HepG2 (cell line): ENCODE data around the gene LIPT1. TPM values are rescaled to one million over a fixed set of nuclear protein-coding genes. Genes with fewer than 3 reads are reported as not detected.
A peak's percentile ranks its signal among the peaks of the same experiment; 100 is the strongest.

Source experiments
- AGO1 ChIP-seq: fragments of 200-400 bp; formaldehyde crosslinking; IDR thresholded peaks from 2 replicates; pipeline ENCODE4 v1.6.1; 2017; ENCODE audit warnings: mild to moderate bottlenecking, low read depth, low read length, moderate library complexity; ENCODE audit not compliant: poor library complexity, severe bottlenecking
- AGO2 ChIP-seq: fragments of 200-400 bp; formaldehyde crosslinking; optimal IDR thresholded peaks from 2 replicates; pipeline ENCODE3; 2017; ENCODE audit warnings: mild to moderate bottlenecking, low read depth, low read length, moderate library complexity
- ASH2L ChIP-seq: fragments of 300-600, 200-600 bp; sonication (generic); IDR thresholded peaks from 2 replicates; pipeline ENCODE4 v1.7.0; 2017; ENCODE audit warnings: low read depth, mild to moderate bottlenecking, moderate library complexity, mixed read lengths, low read length; ENCODE audit not compliant: insufficient read length
- FOXP1 ChIP-seq, 2 experiments: fragments of 450-650 bp in 1 of 2; IDR thresholded peaks; 2 replicates each; pipeline ENCODE4 v1.6.1; 2017 to 2018; ENCODE audit warnings: antibody characterized with exemption in 1 of 2
- KDM4B ChIP-seq: sonication (generic); formaldehyde crosslinking; IDR thresholded peaks from 2 replicates; pipeline ENCODE4 v1.4.0; 2020; ENCODE audit warnings: missing genetic modification reagents
- NCOA5 ChIP-seq: sonication (generic); formaldehyde crosslinking; IDR thresholded peaks from 2 replicates; pipeline ENCODE4 v1.4.0; 2020; ENCODE audit warnings: missing genetic modification reagents
- RFX1 ChIP-seq: fragments of 450-650 bp; IDR thresholded peaks from 2 replicates; pipeline ENCODE4 v1.6.1; 2017
- SNAPC2 ChIP-seq: sonication (generic); formaldehyde crosslinking; IDR thresholded peaks from 2 replicates; pipeline ENCODE4 v1.8.1; 2022; ENCODE audit warnings: mild to moderate bottlenecking, missing genetic modification reagents
- ZBTB3 ChIP-seq: sonication (generic); formaldehyde crosslinking; IDR thresholded peaks from 2 replicates; pipeline ENCODE4 v1.4.0; 2020; ENCODE audit warnings: low read depth, mild to moderate bottlenecking, moderate library complexity, missing genetic modification reagents, borderline replicate concordance
- ZBTB34 ChIP-seq: sonication (generic); formaldehyde crosslinking; IDR thresholded peaks from 2 replicates; pipeline ENCODE4 v1.8.0; 2022; ENCODE audit warnings: mild to moderate bottlenecking, missing genetic modification reagents
- ZEB1 ChIP-seq: IDR thresholded peaks from 2 replicates; pipeline ENCODE4 v1.6.1; 2012; ENCODE audit warnings: mild to moderate bottlenecking, low read depth, inconsistent platforms; ENCODE audit not compliant: insufficient replicate concordance
- ZNF276 ChIP-seq: sonication (generic); formaldehyde crosslinking; IDR thresholded peaks from 2 replicates; pipeline ENCODE4 v1.4.0; 2020; ENCODE audit warnings: mild to moderate bottlenecking, low read depth, missing genetic modification reagents
- ZNF414 ChIP-seq: sonication (generic); formaldehyde crosslinking; IDR thresholded peaks from 2 replicates; pipeline ENCODE4 v1.5.0; 2020; ENCODE audit warnings: missing genetic modification reagents
- ZNF557 ChIP-seq: sonication (generic); formaldehyde crosslinking; IDR thresholded peaks from 2 replicates; pipeline ENCODE4 v1.4.0; 2020; ENCODE audit warnings: missing genetic modification reagents
- ZNF816 ChIP-seq: sonication (generic); formaldehyde crosslinking; IDR thresholded peaks from 2 replicates; pipeline ENCODE4 v1.8.0; 2022; ENCODE audit warnings: missing genetic modification reagents, mild to moderate bottlenecking, borderline replicate concordance
- ZSCAN12 ChIP-seq: sonication (generic); formaldehyde crosslinking; IDR thresholded peaks from 2 replicates; pipeline ENCODE4 v1.9.0; 2021; ENCODE audit warnings: mild to moderate bottlenecking, missing genetic modification reagents
- polyA plus RNA-seq, 8 experiments: library from polyadenylated mRNA; depleted of rRNA in 3 of 8; stranded (reverse) in 7 of 8; unstranded in 1 of 8; fragments of >200 nt; fragmentation: Illumina TruSeq in 4 of 8; extraction: Trizol in 4 of 8; gene quantifications; 2 replicates each; pipeline versions ENCODE4 v1.2.1 to v1.2.3, GENCODE V29; 2011 to 2016; ENCODE audit warnings: low read depth in 4 of 8, missing spikeins in 1 of 8, mixed read lengths in 1 of 8; ENCODE audit not compliant: insufficient read depth in 1 of 8
- total RNA-seq, 5 experiments: library from RNA; depleted of rRNA; stranded (reverse); fragments of >200 nt; fragmentation: Illumina TruSeq; extraction: Trizol; gene quantifications; 2 replicates each; pipeline ENCODE4 v1.2.3, GENCODE V29; 2016; ENCODE audit warnings: low read depth in 1 of 5
- TF ChIP-seq, protein P1 (sequence below), 2 experiments: sonication (generic) in 1 of 2; formaldehyde crosslinking in 1 of 2; IDR thresholded peaks; 2 replicates each; pipeline versions ENCODE4 v1.4.0 to v1.6.1; 2018 to 2020; ENCODE audit warnings: missing genetic modification reagents in 2 of 2, borderline replicate concordance in 1 of 2, low read depth in 1 of 2, mild to moderate bottlenecking in 1 of 2, missing biosample characterization in 1 of 2
- TF ChIP-seq, protein P2 (sequence below): sonication (generic); formaldehyde crosslinking; IDR thresholded peaks from 2 replicates; pipeline ENCODE4 v1.4.0; 2020; ENCODE audit warnings: missing genetic modification reagents
- TF ChIP-seq, protein P3 (sequence below): sonication (generic); formaldehyde crosslinking; IDR thresholded peaks from 2 replicates; pipeline ENCODE4 v1.4.0; 2020; ENCODE audit warnings: missing genetic modification reagents

The LIPT1 gene
- total and polyA plus RNA-seq, 2 of the 13 experiments (the other 11 are each of a cell fraction or from before 2014, with no cell fraction given), result 8.0 to 9.6 TPM

DNA sequence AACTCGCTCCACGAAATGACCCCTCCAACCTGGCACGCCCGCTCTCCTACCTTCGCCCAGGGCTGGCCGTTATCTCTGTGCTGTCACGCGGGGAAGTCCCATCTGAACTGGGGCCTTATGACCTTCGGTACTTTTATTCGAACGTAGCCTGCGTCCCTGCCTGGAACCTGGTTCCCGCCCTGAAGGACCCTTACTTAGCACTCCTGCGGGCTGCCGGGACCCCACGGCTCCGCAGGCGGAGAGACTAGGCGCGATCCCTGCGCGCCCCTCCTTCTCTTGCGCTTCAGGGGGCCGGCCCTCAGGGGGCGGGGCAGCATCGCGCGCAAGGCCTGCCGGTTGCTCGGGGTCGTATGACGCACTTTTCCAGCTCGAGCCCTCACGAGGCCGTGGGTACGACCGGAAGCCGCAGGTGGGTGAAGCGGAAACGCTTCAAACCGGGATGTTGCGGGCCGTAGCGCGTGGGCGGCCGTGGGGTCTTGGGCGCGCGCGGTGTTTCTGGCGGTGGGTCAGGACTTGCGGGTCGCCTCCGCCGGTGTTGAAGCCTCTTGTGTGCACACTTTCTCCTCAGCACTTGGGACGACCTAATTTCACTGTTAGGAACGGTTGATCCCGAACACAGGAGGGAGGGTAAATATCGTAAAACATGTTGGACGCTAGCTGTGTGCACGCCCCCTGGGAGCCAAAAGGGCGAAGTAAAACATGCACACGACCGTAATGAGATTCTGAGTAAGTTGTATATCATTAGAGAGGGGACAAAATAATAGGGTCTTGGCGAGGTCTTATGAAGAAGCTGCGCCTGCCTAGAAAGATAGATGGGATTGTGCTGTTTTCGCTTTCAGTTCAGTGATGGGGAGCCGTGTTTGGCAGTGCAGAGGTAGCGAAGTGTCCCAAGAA is at the start of gene LIPT1, which contains the start of gene TSGA10 (continued):
- TF ChIP-seq ZNF276 (CRISPR knock-in tag), result peak; percentile 98
- no peak; the same call in 1 of the 2 replicates for TF ChIP-seq ZNF816 (CRISPR knock-in tag)
- peak; percentile 84 for TF ChIP-seq KDM4B
- peak; percentile 66; the same call in 1 of the 2 replicates for TF ChIP-seq ZNF557 (CRISPR knock-in tag)
- TF ChIP-seq, protein P1, sequence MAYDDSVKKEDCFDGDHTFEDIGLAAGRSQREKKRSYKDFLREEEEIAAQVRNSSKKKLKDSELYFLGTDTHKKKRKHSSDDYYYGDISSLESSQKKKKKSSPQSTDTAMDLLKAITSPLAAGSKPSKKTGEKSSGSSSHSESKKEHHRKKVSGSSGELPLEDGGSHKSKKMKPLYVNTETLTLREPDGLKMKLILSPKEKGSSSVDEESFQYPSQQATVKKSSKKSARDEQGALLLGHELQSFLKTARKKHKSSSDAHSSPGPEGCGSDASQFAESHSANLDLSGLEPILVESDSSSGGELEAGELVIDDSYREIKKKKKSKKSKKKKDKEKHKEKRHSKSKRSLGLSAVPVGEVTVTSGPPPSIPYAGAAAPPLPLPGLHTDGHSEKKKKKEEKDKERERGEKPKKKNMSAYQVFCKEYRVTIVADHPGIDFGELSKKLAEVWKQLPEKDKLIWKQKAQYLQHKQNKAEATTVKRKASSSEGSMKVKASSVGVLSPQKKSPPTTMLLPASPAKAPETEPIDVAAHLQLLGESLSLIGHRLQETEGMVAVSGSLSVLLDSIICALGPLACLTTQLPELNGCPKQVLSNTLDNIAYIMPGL (CRISPR knock-in tag; IDR thresholded peaks at IDR 0.05; ENCODE audit: borderline replicate concordance in 1 of 2, low read depth in 1 of 2), result peak; percentile 93 to 96; a peak in 3 of 4 replicates
- TF ChIP-seq, protein P2, sequence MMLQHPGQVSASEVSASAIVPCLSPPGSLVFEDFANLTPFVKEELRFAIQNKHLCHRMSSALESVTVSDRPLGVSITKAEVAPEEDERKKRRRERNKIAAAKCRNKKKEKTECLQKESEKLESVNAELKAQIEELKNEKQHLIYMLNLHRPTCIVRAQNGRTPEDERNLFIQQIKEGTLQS (CRISPR knock-in tag), result peak; percentile 70; the same call in 1 of the 2 replicates
- TF ChIP-seq ZBTB34, result peak; percentile 91
- TF ChIP-seq, protein P3, sequence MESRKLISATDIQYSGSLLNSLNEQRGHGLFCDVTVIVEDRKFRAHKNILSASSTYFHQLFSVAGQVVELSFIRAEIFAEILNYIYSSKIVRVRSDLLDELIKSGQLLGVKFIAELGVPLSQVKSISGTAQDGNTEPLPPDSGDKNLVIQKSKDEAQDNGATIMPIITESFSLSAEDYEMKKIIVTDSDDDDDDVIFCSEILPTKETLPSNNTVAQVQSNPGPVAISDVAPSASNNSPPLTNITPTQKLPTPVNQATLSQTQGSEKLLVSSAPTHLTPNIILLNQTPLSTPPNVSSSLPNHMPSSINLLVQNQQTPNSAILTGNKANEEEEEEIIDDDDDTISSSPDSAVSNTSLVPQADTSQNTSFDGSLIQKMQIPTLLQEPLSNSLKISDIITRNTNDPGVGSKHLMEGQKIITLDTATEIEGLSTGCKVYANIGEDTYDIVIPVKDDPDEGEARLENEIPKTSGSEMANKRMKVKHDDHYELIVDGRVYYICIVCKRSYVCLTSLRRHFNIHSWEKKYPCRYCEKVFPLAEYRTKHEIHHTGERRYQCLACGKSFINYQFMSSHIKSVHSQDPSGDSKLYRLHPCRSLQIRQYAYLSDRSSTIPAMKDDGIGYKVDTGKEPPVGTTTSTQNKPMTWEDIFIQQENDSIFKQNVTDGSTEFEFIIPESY (CRISPR knock-in tag), result peak; percentile 43; the same call in 1 of the 2 replicates
- TF ChIP-seq AGO1, result peak; percentile 78
- peak; percentile 88 for TF ChIP-seq AGO2
- 0 out of 2 replicates have a peak, but pooled peaks have one; percentile 76 for TF ChIP-seq ZBTB3 (CRISPR knock-in tag)
- peak; percentile 89 for TF ChIP-seq ZEB1
- TF ChIP-seq RFX1, result no peak
- peak; percentile 98 for TF ChIP-seq ASH2L
- peak; percentile 72; the same call in 1 of the 2 replicates for TF ChIP-seq ZNF414 (CRISPR knock-in tag)
- no peak for TF ChIP-seq FOXP1 (IDR thresholded peaks at IDR 0.05)
- TF ChIP-seq FOXP1 (CRISPR knock-in tag; IDR thresholded peaks at IDR 0.05), result peak; percentile 67
- TF ChIP-seq SNAPC2 (CRISPR knock-in tag), result peak; percentile 98
- TF ChIP-seq NCOA5 (CRISPR knock-in tag), result no peak
- no peak for TF ChIP-seq ZSCAN12 (CRISPR knock-in tag)
